ENCODE data around the gene ZSWIM8.
"Not testable (repeated sequence)": the region's sequence is repeated elsewhere in the genome, so short reads cannot be mapped to it uniquely, and the experiment has no call there.

Gene ZSWIM8

GRCh38 chr10:73785211-73785720 lies at the start of gene ZSWIM8:
Gene ZSWIM8, plus strand, starts transcription at chr10:73785606. Its CDS starts 273 bp downstream, at chr10:73785879.
- peak; percentile 93 for DNase-seq (ENCODE audit: low spot score)

GRCh38 chr10:73740501-73741254 lies 44.7 kb upstream of the ZSWIM8 start:
- DNase-seq (ENCODE audit: low spot score) = not testable (repeated sequence)

GRCh38 chr10:73742454-73742734 lies 43.0 kb upstream of the ZSWIM8 start:
- no peak for DNase-seq (ENCODE audit: low spot score)

- no peak for DNase-seq (ENCODE audit: low spot score)
Measured at GRCh38 chr10:73743327-73743904, 42.0 kb upstream of the ZSWIM8 start.

- peak; percentile 92 for DNase-seq (ENCODE audit: low spot score)
Measured at GRCh38 chr10:73743905-73744663, 41.3 kb upstream of the ZSWIM8 start, which contains the start of gene SEC24C. Gene SEC24C, plus strand, starts transcription at chr10:73744372. Its CDS starts 2,461 bp downstream, at chr10:73746833.

GRCh38 chr10:73744664-73744975 lies 40.8 kb upstream of the ZSWIM8 start:
- DNase-seq (ENCODE audit: low spot score) = peak; percentile 30

GRCh38 chr10:73746721-73747120 lies 38.7 kb upstream of the ZSWIM8 start:
- DNase-seq (ENCODE audit: low spot score) = no peak

GRCh38 chr10:73750819-73751218 lies 34.6 kb upstream of the ZSWIM8 start:
- no peak for DNase-seq (ENCODE audit: low spot score)

GRCh38 chr10:73756183-73756582 lies 29.2 kb upstream of the ZSWIM8 start:
- DNase-seq (ENCODE audit: low spot score) = no peak

GRCh38 chr10:73758704-73759511 lies 26.5 kb upstream of the ZSWIM8 start:
- no peak for DNase-seq (ENCODE audit: low spot score)

GRCh38 chr10:73759512-73760115 lies 25.8 kb upstream of the ZSWIM8 start:
- peak; percentile 93 for DNase-seq (ENCODE audit: low spot score)

GRCh38 chr10:73761781-73762180 lies 23.6 kb upstream of the ZSWIM8 start:
- no peak for DNase-seq (ENCODE audit: low spot score)

GRCh38 chr10:73762915-73763314 lies 22.5 kb upstream of the ZSWIM8 start:
- DNase-seq (ENCODE audit: low spot score) = no peak

GRCh38 chr10:73763343-73763742 lies 22.1 kb upstream of the ZSWIM8 start:
- no peak for DNase-seq (ENCODE audit: low spot score)

GRCh38 chr10:73765066-73765465 lies 20.3 kb upstream of the ZSWIM8 start:
- DNase-seq (ENCODE audit: low spot score) = no peak

- DNase-seq (ENCODE audit: low spot score) = no peak
Measured at GRCh38 chr10:73768881-73769280, 16.5 kb upstream of the ZSWIM8 start.

- no peak for DNase-seq (ENCODE audit: low spot score)
Measured at GRCh38 chr10:73769396-73769795, 16.0 kb upstream of the ZSWIM8 start.

- DNase-seq (ENCODE audit: low spot score) = no peak
Measured at GRCh38 chr10:73771722-73772280, 13.6 kb upstream of the ZSWIM8 start.

GRCh38 chr10:73772281-73773151 lies 12.9 kb upstream of the ZSWIM8 start:
- DNase-seq (ENCODE audit: low spot score) = peak; percentile 82

GRCh38 chr10:73773152-73773879 lies 12.1 kb upstream of the ZSWIM8 start:
- DNase-seq (ENCODE audit: low spot score) = peak; percentile 9

All from SW480 (cell line).